ENCODE measurements around the gene EDNRA.

EDNRA gene

GRCh38 chr4:147590249-147590920, 109.5 kb downstream of the EDNRA start:
- no peak for FAIRE-seq

GRCh38 chr4:147591106-147591505, 110.2 kb downstream of the EDNRA start:
- no peak for FAIRE-seq

DNA sequence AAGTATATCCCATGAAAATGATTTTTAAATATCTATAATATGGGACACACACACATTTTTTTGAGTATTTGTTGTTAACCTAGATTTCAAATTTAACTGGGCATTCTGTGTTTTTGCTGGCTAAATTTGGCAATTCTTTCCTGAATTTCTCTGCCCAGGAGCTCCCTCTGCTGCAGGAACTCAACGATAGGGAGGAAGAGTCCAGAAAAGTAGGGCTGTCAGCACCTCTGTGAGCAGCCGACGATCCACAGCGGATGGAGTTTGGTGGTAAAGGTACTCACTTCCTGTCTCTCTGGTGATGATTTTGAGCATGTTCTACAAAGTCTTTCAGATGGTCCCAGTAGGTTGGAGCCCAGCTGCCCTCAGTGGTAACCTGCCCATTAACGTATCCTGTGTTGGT, 113.2 kb downstream of the EDNRA start:
- FAIRE-seq = no peak
